ENCODE measurements around the gene CDH22.

DNA sequence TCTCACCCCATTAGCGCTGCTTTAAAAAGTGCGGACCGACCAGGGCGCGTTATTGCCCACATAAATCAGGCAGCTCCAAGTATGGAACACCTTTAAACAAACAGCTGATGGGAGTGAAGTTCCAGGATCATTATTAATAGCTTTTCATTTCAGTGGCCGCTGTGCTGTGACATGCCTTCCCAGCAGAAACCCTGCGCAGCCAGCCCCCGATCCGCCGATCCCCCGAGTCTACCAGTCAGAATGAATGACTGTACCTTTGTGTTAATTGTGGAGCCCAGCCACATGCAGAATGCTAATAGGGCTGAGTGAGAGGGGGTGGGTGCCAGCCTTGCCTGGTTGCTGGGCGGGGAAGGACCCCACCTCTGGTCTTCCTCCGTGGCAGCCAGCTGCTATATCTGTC, 21.9 kb downstream of the CDH22 start:
- TF ChIP-seq CTCF (IDR thresholded peaks at IDR 0.05): no peak
- TF ChIP-seq POLR2A (IDR thresholded peaks at IDR 0.05): no peak

All from esophagus squamous epithelium (tissue), 4 donors.